ENCODE measurements around the gene KERA.

KERA gene

GRCh38 chr12:91072931-91073330, 15.1 kb upstream of the KERA start:
- H3K4me3 ChIP-seq (ENCODE audit: low read depth in 1 of 2, low read length in 2 of 2), result no peak overlapping the region
- no peaks in the 10 kb centered on the region for H3K9me3 ChIP-seq (ENCODE audit: control insufficient read depth in 1 of 2, low read length in 2 of 2)
- H3K27ac ChIP-seq (ENCODE audit: low read length), result no peak overlapping the region
- no peaks in the 10 kb centered on the region for H3K27me3 ChIP-seq (ENCODE audit: low read depth, low read length)
- H3K4me1 ChIP-seq (ENCODE audit: control insufficient read depth in 1 of 2, insufficient read depth in 2 of 2, low read length in 2 of 2), result no peaks in the 10 kb centered on the region
- no peaks in the 10 kb centered on the region for H3K36me3 ChIP-seq (ENCODE audit: control insufficient read depth in 1 of 2, insufficient read depth in 2 of 2, low read length in 2 of 2)

- H3K36me3 ChIP-seq (ENCODE audit: control insufficient read depth in 1 of 2, insufficient read depth in 2 of 2, low read length in 2 of 2), result no peaks in the 10 kb centered on the region
- H3K9me3 ChIP-seq (ENCODE audit: control insufficient read depth in 1 of 2, low read length in 2 of 2), result no peaks in the 10 kb centered on the region
- H3K27ac ChIP-seq (ENCODE audit: low read length), result no peak overlapping the region
- H3K27me3 ChIP-seq (ENCODE audit: low read depth, low read length), result no peaks in the 10 kb centered on the region
- H3K4me1 ChIP-seq (ENCODE audit: control insufficient read depth in 1 of 2, insufficient read depth in 2 of 2, low read length in 2 of 2), result no peaks in the 10 kb centered on the region
- no peak overlapping the region for H3K4me3 ChIP-seq (ENCODE audit: low read depth in 1 of 2, low read length in 2 of 2)
Measured at GRCh38 chr12:91070936-91071335, 13.1 kb upstream of the KERA start.

- no peaks in the 10 kb centered on the region for H3K36me3 ChIP-seq (ENCODE audit: control insufficient read depth in 1 of 2, insufficient read depth in 2 of 2, low read length in 2 of 2)
- no peak overlapping the region for H3K27ac ChIP-seq (ENCODE audit: low read length)
- no peaks in the 10 kb centered on the region for H3K27me3 ChIP-seq (ENCODE audit: low read depth, low read length)
- no peaks in the 10 kb centered on the region for H3K9me3 ChIP-seq (ENCODE audit: control insufficient read depth in 1 of 2, low read length in 2 of 2)
- no peaks in the 10 kb centered on the region for H3K4me1 ChIP-seq (ENCODE audit: control insufficient read depth in 1 of 2, insufficient read depth in 2 of 2, low read length in 2 of 2)
- no peak overlapping the region for H3K4me3 ChIP-seq (ENCODE audit: low read depth in 1 of 2, low read length in 2 of 2)
Measured at GRCh38 chr12:91065396-91065795, 7.6 kb upstream of the KERA start.

GRCh38 chr12:91064640-91065039, 6.8 kb upstream of the KERA start:
- no peaks in the 10 kb centered on the region for H3K27me3 ChIP-seq (ENCODE audit: low read depth, low read length)
- no peak overlapping the region for H3K4me3 ChIP-seq (ENCODE audit: low read depth in 1 of 2, low read length in 2 of 2)
- H3K9me3 ChIP-seq (ENCODE audit: control insufficient read depth in 1 of 2, low read length in 2 of 2), result no peaks in the 10 kb centered on the region

GRCh38 chr12:91061091-91061490, 3.3 kb upstream of the KERA start:
- no peaks in the 10 kb centered on the region for H3K27me3 ChIP-seq (ENCODE audit: low read depth, low read length)

More at GRCh38 chr12:91064640-91065039, 6.8 kb upstream of the KERA start:
- Histone ChIP-seq H3K36me3 (ENCODE audit: control insufficient read depth in 1 of 2, insufficient read depth in 2 of 2, low read length in 2 of 2) (no peaks in the 10 kb centered on the region), H3K4me1 (ENCODE audit: control insufficient read depth in 1 of 2, insufficient read depth in 2 of 2, low read length in 2 of 2) (no peaks in the 10 kb centered on the region), H3K27ac (ENCODE audit: low read length) (no peak overlapping the region)

GRCh38 chr12:91059211-91059610, 1.4 kb upstream of the KERA start:
- H3K36me3 ChIP-seq (ENCODE audit: control insufficient read depth in 1 of 2, insufficient read depth in 2 of 2, low read length in 2 of 2), result no peaks in the 10 kb centered on the region
- H3K27me3 ChIP-seq (ENCODE audit: low read depth, low read length), result no peaks in the 10 kb centered on the region
- H3K4me3 ChIP-seq (ENCODE audit: low read depth in 1 of 2, low read length in 2 of 2), result no peak overlapping the region
- no peak overlapping the region for H3K27ac ChIP-seq (ENCODE audit: low read length)
- no peaks in the 10 kb centered on the region for H3K9me3 ChIP-seq (ENCODE audit: control insufficient read depth in 1 of 2, low read length in 2 of 2)
- no peaks in the 10 kb centered on the region for H3K4me1 ChIP-seq (ENCODE audit: control insufficient read depth in 1 of 2, insufficient read depth in 2 of 2, low read length in 2 of 2)

More at GRCh38 chr12:91061091-91061490, 3.3 kb upstream of the KERA start:
- no peaks in the 10 kb centered on the region for H3K36me3 ChIP-seq (ENCODE audit: control insufficient read depth in 1 of 2, insufficient read depth in 2 of 2, low read length in 2 of 2)
- no peak overlapping the region for H3K4me3 ChIP-seq (ENCODE audit: low read depth in 1 of 2, low read length in 2 of 2)
- H3K4me1 ChIP-seq (ENCODE audit: control insufficient read depth in 1 of 2, insufficient read depth in 2 of 2, low read length in 2 of 2), result no peaks in the 10 kb centered on the region
- no peak overlapping the region for H3K27ac ChIP-seq (ENCODE audit: low read length)
- no peaks in the 10 kb centered on the region for H3K9me3 ChIP-seq (ENCODE audit: control insufficient read depth in 1 of 2, low read length in 2 of 2)

GRCh38 chr12:91058786-91059185, 962 bp upstream of the KERA start:
- no peak overlapping the region for H3K4me3 ChIP-seq (ENCODE audit: low read depth in 1 of 2, low read length in 2 of 2)
- no peaks in the 10 kb centered on the region for H3K9me3 ChIP-seq (ENCODE audit: control insufficient read depth in 1 of 2, low read length in 2 of 2)
- no peak overlapping the region for H3K27ac ChIP-seq (ENCODE audit: low read length)
- H3K27me3 ChIP-seq (ENCODE audit: low read depth, low read length), result no peaks in the 10 kb centered on the region
- H3K36me3 ChIP-seq (ENCODE audit: control insufficient read depth in 1 of 2, insufficient read depth in 2 of 2, low read length in 2 of 2), result no peaks in the 10 kb centered on the region
- H3K4me1 ChIP-seq (ENCODE audit: control insufficient read depth in 1 of 2, insufficient read depth in 2 of 2, low read length in 2 of 2), result peaks cover 0 to 2% of the 10 kb centered on the region in 2 donors

GRCh38 chr12:91056488-91056887, 1.3 kb downstream of the KERA start:
- Histone ChIP-seq H3K9me3 (ENCODE audit: control insufficient read depth in 1 of 2, low read length in 2 of 2) (no peaks in the 10 kb centered on the region), H3K36me3 (ENCODE audit: control insufficient read depth in 1 of 2, insufficient read depth in 2 of 2, low read length in 2 of 2) (no peaks in the 10 kb centered on the region), H3K4me1 (ENCODE audit: control insufficient read depth in 1 of 2, insufficient read depth in 2 of 2, low read length in 2 of 2) (peaks cover 0 to 7% of the 10 kb centered on the region in 2 donors), H3K27me3 (ENCODE audit: low read depth, low read length) (no peaks in the 10 kb centered on the region), H3K27ac (ENCODE audit: low read length) (no peak overlapping the region), H3K4me3 (ENCODE audit: low read depth in 1 of 2, low read length in 2 of 2) (no peak overlapping the region)

GRCh38 chr12:91055976-91056375, 1.8 kb downstream of the KERA start:
- Histone ChIP-seq H3K27ac (ENCODE audit: low read length) (no peak overlapping the region), H3K9me3 (ENCODE audit: control insufficient read depth in 1 of 2, low read length in 2 of 2) (no peaks in the 10 kb centered on the region), H3K27me3 (ENCODE audit: low read depth, low read length) (no peaks in the 10 kb centered on the region), H3K36me3 (ENCODE audit: control insufficient read depth in 1 of 2, insufficient read depth in 2 of 2, low read length in 2 of 2) (no peaks in the 10 kb centered on the region), H3K4me3 (ENCODE audit: low read depth in 1 of 2, low read length in 2 of 2) (no peak overlapping the region), H3K4me1 (ENCODE audit: control insufficient read depth in 1 of 2, insufficient read depth in 2 of 2, low read length in 2 of 2) (peaks cover 0 to 7% of the 10 kb centered on the region in 2 donors)

- Histone ChIP-seq H3K9me3 (ENCODE audit: control insufficient read depth in 1 of 2, low read length in 2 of 2) (no peaks in the 10 kb centered on the region), H3K27ac (ENCODE audit: low read length) (no peak overlapping the region), H3K27me3 (ENCODE audit: low read depth, low read length) (no peaks in the 10 kb centered on the region), H3K36me3 (ENCODE audit: control insufficient read depth in 1 of 2, insufficient read depth in 2 of 2, low read length in 2 of 2) (no peaks in the 10 kb centered on the region), H3K4me1 (ENCODE audit: control insufficient read depth in 1 of 2, insufficient read depth in 2 of 2, low read length in 2 of 2) (peaks cover 0 to 7% of the 10 kb centered on the region in 2 donors), H3K4me3 (ENCODE audit: low read depth in 1 of 2, low read length in 2 of 2) (no peak overlapping the region)
Measured at GRCh38 chr12:91053951-91054715, 3.7 kb downstream of the KERA start.

GRCh38 chr12:91052026-91052425, 5.8 kb downstream of the KERA start:
- no peaks in the 10 kb centered on the region for H3K36me3 ChIP-seq (ENCODE audit: control insufficient read depth in 1 of 2, insufficient read depth in 2 of 2, low read length in 2 of 2)
- H3K27ac ChIP-seq (ENCODE audit: low read length), result no peak overlapping the region
- H3K27me3 ChIP-seq (ENCODE audit: low read depth, low read length), result no peaks in the 10 kb centered on the region
- no peaks in the 10 kb centered on the region for H3K9me3 ChIP-seq (ENCODE audit: control insufficient read depth in 1 of 2, low read length in 2 of 2)
- peaks cover 0 to 7% of the 10 kb centered on the region in 2 donors for H3K4me1 ChIP-seq (ENCODE audit: control insufficient read depth in 1 of 2, insufficient read depth in 2 of 2, low read length in 2 of 2)
- no peak overlapping the region for H3K4me3 ChIP-seq (ENCODE audit: low read depth in 1 of 2, low read length in 2 of 2)

- Histone ChIP-seq H3K27me3 (ENCODE audit: low read depth, low read length) (no peaks in the 10 kb centered on the region), H3K4me3 (ENCODE audit: low read depth in 1 of 2, low read length in 2 of 2) (no peak overlapping the region), H3K27ac (ENCODE audit: low read length) (no peak overlapping the region), H3K36me3 (ENCODE audit: control insufficient read depth in 1 of 2, insufficient read depth in 2 of 2, low read length in 2 of 2) (no peaks in the 10 kb centered on the region), H3K4me1 (ENCODE audit: control insufficient read depth in 1 of 2, insufficient read depth in 2 of 2, low read length in 2 of 2) (no peaks in the 10 kb centered on the region), H3K9me3 (ENCODE audit: control insufficient read depth in 1 of 2, low read length in 2 of 2) (no peaks in the 10 kb centered on the region)
Measured at GRCh38 chr12:91044586-91044985, 13.2 kb downstream of the KERA start.
